NCI-H69 (cell line): ENCODE results near the gene CST3.
"Not testable (repeated sequence)": the region's sequence is repeated elsewhere in the genome, so short reads cannot be mapped to it uniquely, and the experiment has no call there.

Experiments
- DNase-seq: peaks from one replicate; lab custom pipeline; 2025; lab: John Stamatoyannopoulos, UW

The CST3 gene

DNA sequence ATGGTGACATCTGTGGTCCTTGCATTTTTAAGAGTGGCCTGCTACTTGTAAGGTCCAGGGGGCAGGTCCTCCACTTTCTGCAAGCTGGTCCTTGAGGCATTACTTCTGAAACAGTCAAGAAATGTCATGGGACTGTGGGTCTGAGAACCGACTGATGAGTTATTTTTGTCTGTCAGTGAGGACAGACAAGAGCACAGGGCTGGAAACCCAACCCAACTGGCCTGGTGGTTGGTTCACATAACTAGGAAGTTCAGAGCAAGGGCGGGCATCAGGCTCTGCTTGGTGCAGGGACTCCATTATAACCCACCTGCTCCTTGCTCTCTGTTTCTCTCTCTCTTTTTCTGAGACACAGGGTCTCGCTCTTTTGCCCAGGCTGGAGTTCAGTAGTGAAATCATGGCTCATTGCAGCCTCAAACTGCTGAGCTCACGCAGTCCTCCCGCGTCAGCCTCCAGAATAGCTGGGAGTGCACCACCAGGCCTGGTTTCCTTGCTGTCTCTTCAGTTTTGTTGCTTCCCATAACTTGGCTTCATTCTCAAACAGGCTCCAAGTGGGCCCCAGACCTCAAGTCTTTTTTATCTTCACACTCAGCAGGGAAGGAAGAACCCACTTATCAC, 9.2 kb downstream of the CST3 start:
- DNase-seq: no peak

DNA sequence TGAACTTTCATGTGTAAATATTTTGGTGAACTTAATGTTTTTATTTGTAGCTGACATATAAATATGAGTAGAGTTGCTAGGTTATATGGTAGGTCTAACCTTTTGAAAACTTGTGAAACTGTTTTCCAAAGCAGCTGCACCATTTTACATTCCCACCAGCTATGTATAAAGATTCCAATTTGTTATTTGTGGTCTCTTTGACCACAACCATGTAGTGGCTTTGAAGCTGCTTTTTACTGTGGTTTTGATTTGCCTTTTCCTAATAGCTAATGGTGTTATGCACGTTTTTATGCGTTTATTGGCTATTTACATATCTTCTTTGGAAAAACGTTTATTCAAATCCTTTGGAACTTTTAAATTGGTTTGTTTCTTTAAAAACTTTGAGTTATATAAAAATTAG, 10.3 kb downstream of the CST3 start:
- DNase-seq: no peak

DNA sequence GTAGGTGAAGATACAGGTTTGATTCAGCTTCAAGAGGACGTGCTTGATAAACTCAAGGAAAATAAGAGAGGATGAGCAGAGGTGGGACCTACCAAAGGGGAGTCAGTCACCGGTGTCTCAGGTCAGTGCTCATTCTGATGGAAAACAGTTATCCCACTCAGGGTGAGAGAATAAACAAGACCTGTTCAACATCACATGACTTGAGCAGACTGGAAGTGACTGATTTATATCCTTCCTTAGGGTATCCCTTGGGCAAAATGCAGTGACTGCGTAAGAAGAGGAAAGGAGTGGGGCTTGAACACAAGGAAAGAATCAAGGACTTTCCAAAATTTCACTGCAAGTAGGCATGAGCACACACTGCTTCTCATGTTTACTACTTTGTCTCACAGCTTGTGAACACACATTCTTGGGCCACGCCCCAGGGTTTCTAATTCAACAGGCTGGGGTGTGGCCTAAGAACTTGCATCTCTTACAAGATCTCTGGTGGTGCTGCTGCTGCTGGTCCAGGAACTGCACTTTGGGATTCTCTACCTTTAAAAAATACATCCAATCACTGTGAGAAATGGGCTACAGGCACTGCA, 11.6 kb downstream of the CST3 start:
- DNase-seq: peak; percentile 11

DNA sequence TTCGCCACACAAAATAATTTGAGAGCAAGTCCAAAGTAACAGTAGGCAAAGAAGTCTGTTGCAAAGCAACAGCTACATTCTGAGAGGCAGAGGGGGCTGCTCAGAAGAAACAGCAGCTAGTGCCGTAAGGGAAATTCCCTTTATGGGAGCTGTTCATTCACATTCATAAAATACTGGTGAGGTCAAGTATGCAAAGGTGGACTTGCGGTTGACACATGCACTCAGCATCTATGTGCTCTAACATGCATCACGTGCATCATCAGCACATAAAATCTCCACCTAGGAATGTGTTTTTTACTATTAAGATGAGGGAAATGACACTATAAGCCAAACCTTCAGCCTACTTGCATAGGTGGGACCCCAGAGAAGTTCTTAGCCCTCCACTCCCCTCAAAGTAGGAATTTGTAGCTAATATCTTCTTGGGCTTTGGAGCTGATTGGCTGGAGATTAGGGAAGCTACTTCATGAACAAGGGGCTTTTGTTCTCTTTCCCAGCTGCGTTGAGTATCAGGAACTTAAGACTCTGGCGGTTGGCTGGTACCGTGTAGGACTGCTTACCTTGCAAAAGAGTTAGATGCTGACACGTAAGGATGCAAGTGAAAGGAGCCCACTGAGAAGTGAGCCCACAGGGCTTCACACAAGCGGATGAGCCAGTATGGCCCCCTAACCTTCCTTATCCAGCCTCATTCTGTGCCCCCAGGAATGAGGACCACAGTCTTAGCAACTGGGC, 12.4 kb downstream of the CST3 start:
- DNase-seq: no peak

DNA sequence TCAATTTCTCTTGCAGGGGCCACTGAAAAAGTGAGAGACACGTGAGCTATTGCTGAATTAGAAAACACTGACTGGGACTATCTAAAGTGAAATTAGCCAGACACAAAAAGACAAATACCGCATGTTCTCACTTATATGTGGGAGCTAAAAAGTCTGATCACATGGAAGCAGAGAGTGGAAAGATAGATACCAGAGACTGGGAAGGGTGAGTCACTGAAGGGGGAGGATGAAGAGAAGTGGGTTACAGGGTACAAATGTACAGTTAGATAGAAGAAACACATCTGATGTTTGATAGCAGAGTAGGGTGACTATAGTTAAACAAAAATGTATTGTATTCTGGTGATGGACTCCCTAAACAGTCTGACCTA, 13.4 kb downstream of the CST3 start:
- DNase-seq: no peak

DNA sequence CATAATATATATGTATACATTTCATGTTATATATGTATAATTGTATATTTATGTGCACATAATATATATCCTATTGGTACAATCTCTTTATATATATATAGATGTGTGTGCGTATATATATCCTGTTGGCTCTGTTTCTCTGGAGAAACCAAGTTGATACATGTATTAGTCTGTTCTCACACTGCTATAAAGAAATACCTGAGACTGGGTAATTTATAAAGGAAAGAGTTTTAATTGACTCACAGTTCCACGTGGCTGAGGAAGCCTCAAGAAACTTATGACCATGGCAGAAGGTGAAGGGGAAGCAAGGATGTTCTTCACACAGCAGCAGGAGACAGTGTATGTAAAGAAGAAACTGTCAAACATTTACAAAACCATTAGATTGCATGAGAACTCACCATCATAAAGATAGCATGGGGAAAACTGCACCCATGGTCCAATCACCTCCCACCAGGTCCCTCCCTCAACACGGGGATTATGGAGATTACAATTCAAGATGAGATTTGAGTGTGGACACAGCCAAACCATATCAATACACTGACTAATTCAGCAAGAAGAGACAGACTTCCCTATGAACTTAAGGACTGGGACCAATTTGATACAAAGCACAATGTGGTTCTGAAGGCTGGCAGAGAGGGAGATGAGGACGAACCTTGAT, 14.0 kb downstream of the CST3 start:
- no peak for DNase-seq

DNA sequence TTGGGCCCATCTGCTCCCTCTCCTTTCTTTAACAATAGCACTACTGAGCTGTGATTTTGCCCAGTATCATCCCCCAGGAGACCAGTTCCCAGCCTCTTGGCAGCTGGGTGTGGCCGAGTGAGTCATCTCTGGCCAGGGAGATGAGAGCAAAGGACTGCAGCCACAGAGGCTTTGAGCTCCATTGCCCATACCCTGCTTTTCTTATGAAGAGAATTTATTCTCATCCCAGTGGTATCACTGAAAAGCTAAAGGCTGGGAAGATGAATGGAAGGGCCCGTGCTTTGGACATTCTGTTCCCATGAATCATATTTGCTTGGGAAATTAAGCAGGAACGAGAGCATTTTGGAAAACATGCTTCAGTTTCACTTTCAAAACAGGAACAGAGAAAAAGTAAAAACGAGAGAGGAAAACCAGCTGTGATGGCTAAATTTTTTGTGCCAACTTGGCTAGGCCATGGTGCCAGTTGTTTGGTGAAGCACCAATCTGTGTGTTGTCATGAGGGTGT, 14.9 kb downstream of the CST3 start:
- peak; percentile 84 for DNase-seq

DNA sequence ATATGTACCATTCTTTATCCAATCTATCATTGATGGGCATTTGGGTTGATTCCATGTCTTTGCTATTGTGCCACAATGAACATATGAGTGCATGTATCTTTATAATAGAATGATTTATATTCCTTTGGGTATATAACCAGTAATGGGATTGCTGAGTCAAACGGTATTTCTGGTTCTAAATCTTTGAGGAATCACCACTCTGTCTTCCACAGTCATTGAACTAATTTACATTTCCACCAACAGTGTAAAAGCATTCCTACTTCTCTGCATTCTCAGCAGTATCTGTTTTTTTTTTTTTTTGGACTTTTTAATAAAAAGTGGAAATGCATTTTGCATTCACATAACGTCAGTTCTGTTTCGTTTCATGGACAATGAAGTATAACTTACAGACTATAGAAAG, 15.4 kb downstream of the CST3 start:
- not testable (repeated sequence) for DNase-seq

DNA sequence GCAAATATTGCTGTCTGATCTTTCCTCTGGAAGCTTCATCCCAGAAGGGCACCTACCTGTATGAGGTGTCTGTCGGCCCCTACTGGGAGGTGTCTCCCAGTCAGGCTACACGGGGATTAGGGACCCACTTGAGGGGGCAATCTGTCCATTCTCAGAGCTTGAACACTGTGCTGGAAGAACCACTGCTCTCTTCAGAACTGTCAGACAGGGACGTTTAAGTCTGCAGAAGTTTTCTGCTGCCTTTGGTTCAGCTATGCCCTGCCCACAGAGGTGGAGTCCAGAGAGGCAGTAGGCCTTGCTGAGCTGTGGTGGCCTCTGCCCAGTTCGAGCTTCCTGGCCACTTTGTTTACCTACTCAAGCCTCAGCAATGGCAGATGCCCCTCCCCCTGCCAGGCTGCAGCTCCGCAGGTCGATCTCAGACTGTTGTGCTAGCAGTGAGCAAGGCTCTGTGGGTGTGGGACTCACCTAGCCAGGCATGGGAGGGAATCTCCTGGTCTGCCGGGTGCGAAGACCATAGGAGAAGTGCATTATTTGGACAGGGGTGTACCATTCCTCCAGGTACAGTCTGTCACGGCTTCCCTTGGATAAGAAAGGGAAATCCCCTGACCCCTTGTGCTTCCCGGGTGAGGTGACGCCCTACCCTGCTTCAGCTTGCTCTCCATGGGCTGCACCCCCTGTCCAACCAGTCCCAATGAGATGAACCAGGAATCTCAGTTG, 16.9 kb downstream of the CST3 start:
- DNase-seq: not testable (repeated sequence)

DNA sequence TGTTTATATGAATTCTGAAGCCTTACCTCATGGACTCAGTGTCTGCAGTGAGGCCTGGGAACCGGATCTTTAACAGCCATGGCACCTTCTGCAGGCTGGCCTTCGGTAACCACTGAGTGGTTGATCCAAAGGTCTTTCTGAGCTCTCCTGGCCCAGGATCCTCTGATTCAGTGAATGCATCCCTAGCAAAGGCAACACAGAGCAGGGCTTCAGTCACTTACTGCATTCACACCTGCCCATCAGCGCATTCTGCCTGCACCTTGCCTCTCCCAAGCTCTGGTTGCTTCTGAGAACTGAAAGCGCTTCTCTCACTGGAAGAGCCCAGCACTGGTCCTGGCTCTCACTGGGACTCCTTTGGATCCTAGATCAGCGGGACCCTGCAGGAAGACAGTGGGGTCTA, 23.6 kb downstream of the CST3 start:
- DNase-seq: no peak

DNA sequence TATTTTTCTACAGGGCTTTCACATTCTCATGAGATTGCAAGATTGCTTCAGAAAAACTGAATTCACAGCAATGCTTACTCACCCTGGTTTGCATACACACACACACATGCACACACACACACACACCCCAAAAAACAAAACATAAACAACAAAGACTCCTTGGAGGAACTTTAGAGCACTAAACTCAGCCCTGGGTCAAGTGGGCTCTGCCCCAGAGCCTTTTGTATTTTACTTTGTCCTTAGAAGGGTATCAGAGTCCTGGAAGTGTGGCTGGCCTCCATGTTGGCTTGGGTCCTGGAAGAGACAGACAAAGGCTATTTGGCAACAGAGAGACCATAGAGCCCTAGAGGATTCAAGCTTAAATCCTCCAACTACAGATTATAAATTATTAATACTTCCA, 24.1 kb downstream of the CST3 start:
- DNase-seq: no peak

DNA sequence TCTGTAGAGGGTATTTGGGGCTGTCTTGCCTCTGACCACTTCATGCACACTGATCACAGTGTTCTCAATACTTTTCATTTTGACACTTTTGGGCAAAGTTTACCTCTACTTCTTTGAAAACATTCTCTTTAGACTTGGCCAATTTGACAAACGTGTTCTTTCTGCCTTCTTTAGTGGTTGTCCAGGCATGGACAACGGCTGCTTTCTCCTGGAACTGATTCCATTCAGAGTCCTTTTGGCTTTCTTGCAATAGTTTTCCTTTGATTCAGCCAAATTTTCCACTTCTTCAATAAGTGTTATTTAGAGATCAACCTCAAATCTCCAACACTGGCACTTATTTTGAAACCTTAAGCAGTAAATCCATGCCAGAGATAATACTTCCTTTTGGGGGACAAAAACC, 25.4 kb downstream of the CST3 start:
- DNase-seq: no peak

DNA sequence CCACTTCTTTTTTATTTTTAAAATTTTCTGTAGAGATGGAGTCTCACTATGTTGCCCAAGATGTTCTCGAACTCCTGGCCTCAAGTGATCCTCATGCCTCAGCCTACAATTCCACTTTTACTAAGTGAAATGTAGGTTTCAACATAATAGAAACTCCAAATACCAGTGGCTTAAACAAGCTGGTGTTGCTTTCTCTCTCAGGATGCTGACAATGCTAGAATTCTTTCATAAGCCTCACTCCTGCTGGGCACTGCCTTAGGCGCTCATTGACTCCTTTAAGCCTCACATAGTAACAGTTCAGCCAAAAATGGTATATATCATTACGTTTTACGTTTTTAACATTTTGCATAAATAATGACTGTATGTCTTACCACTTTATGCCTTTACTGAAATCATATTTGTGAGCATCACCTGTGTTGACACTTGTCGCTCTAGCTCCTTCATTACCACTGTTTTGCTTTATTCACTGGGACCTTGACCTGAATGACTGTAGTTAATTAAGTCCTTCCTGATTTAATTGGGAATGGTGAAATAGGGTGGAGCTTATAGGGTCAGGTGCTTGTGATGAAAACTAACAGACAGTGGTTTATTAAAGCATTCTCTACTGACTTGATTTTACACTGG, 28.2 kb downstream of the CST3 start:
- DNase-seq: no peak

DNA sequence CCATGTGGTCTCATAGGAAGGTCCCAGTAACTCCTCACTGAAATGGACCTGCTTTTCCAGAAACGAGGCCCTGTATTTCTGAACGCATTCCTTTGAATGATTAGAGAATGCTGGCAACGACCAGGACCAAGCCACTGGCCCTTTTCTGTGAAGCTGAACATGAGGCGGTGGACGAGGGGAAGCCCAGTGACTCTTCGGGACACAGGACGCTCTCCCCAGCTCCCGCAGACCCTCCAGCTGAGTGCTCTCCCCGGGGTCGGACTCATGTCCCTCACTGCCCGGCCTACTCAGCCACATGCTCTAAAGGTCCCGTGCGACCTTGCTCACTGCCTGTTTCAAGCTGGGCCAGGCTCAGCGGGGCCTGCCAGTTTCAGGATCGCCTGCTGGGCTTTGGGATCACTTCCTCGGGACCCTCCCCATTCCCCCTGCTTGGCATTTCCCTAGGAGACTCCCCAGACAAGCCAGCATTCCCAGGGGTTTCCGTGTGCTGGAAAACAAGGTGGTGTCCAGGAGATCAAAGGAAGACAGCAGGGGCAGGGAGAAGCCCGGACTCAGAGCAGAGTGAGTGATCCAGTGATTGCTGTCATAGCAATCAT, 29.4 kb downstream of the CST3 start:
- no peak for DNase-seq

DNA sequence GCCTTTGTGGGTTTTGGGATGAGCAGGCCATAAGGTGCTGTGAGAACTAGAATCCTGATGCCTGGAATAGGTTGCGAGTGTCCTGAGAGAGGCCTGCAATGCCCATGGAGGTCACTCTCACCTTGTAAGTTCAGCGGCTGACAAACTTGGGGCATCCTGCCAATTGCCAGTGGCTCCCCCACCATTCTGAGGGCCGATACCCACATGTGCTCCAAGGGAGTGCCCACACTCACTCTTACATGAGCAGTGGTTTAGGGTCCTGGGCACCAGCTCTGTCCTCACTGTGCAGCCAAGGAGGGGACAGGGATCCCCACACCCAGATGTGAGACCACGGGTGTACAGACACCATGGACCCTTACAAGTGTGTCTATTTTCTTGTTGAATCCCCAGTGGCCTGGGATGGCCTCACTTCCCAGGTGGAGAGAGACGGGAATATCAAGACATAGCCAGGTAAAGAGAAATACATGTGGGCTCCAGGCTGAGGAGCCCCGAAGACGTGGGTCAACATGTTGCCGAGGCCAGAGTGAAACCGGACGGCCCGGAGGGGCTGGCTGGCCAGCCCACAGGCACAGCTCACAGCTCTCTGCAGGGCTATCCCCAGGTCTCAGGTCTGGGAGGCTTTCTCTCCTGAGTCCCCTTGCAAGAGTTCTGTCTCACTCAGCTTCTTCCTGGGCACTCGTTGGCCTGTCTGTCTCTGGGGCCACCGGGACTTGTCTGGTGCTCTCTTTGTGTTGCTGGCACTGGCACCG, 30.1 kb downstream of the CST3 start:
- DNase-seq: no peak

DNA sequence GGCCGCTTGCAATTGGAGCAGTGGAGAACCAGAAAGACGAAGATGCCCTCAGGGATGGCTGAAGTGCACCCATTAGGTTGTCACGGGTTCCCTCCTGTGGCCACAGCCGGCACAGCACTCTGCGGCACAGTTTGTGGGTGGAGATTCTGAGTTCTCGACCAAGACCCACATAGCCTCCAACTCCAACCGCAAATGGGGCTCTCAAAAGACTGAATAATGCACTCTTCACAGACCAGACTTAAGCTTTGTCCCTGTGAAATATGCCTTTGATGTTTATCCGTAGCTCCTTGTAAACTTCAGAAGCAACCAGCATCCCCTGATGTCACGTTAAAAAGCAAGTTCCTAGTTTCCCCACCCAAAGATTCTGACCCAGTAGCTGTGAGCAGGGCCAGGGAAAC, 31.1 kb downstream of the CST3 start:
- peak; percentile 84 for DNase-seq

DNA sequence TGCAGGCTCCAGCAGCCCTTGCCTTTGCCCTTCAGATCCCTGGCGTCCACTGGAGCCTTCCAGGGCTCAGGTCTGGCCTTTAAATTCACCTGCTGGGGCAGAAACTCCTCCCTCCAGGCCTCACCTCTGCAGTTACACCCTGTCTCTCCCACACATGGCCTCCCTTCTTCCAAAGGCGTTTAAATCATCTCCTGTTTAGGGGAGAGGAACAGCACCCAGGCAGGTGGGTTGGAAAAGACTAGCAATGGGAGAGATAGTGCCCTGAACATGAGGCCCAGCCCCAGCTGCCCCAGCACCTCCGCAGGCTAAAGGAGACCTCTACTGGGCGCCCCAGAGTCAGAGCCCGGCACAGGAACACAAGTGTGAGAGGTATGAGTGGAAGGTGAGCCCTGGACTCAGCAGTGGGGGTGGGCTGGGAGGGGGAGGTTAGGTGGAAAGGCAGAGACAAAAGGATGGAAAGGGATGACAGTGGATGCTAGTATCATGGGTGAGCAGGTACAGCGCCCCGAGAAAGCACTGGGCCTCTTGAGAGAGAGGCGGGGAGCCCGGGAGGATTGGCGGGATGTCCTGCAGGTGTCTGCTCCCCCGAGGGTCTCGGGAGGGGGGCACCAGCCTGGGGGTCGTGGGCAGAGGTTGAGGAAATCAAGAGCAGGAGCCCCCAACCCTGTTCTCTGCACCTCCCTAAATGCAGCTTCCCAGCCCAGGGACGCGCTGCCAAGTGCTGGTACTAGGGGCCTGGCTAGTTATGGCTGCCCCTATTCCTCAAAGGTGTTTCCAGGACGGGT, 31.7 kb downstream of the CST3 start, which contains the start of gene CST9:
CST9 (minus strand) TSS at position 51 of the 785 bp plus-strand sequence. CDS start 53 bp downstream, outside the sequence.
- no peak for DNase-seq

DNA sequence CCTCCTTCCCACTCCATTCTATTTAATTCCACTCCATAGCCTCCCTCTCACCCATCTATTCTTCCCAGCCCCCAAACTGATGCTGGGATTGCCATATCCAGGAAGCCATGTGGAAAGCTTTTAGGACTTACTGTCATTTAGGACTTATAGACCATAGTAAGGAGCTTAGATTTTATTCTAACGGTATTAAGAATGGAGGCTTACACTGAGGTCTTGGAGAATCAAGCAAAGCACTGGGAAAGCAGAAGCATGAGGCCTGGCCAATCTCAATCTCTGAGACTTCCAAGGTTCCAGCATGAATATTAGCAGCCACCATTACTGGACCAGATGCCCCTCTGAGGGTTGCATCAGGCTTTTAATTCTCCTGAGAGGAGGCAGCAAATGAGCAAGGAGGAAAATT, 33.4 kb downstream of the CST3 start:
- no peak for DNase-seq

DNA sequence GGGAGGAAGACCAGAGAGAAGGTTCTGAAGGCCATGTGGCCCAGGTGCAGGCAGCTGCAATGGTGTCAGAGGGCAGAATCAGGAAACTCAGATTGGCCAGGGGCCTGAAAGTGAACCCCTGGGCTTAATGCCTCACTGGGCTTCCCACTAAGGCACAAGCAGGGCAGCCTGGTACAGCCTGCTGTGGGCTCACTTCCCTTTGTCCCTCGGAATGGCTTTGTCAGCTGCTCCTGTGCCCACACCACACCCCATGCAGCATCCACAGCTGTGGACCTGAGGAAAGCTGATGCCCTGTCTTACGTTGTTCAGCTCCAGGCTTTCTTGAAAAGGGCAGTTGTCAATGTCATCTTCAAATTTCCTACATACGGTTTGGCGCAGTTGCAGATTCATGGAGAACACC, 34.4 kb downstream of the CST3 start:
- no peak for DNase-seq

DNA sequence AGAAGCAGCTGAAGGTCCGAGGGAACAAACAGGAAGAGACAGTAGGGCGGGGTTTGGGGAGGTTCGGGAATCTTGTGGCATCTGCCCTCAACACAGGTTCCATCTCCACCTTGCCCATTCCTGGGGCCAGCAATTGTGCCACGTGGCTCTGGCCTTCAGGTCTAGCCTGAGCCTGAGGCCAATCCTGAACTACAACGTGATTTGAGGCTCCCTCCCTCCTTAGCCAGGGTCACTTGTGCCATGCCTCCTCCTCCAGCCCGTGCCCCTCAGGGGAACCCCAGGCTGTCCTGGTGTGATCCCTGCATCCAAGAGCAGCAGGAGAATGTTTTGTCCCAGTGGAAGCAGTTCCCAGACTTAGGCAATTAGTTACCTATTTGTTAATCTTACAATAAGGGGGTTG, 35.1 kb downstream of the CST3 start:
- DNase-seq: no peak
